Measurements from ENCODE around the gene MYOF.
A peak's percentile ranks its signal among the peaks of the same experiment; 100 is the strongest.

Gene MYOF

DNA sequence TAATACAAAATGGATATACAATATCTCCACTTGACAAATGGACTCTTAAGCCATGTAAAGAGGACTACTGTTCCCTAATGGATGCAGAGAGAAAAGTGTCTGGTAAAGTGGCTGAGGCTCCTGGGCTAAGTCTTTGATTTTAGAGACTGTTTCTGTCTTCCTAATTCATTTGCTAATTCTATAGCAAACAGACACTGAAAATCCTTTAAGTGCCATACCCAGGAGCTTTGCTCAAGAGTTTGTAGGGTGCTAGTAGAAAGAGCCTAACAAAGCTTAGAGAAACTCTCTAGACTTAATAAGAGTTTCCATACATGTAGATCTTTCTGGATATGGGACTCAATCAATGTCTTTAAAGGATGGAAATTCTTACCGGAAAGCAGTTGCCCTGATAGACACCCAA, 31.0 kb upstream of the MYOF start:
- TF ChIP-seq, protein P1, sequence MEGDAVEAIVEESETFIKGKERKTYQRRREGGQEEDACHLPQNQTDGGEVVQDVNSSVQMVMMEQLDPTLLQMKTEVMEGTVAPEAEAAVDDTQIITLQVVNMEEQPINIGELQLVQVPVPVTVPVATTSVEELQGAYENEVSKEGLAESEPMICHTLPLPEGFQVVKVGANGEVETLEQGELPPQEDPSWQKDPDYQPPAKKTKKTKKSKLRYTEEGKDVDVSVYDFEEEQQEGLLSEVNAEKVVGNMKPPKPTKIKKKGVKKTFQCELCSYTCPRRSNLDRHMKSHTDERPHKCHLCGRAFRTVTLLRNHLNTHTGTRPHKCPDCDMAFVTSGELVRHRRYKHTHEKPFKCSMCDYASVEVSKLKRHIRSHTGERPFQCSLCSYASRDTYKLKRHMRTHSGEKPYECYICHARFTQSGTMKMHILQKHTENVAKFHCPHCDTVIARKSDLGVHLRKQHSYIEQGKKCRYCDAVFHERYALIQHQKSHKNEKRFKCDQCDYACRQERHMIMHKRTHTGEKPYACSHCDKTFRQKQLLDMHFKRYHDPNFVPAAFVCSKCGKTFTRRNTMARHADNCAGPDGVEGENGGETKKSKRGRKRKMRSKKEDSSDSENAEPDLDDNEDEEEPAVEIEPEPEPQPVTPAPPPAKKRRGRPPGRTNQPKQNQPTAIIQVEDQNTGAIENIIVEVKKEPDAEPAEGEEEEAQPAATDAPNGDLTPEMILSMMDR (IDR thresholded peaks at IDR 0.05; ENCODE audit: low read depth, low read length, missing control alignments): no peak
- no peak for DNase-seq (ENCODE audit: low read depth)
- no peak overlapping the region for H3K4me3 ChIP-seq (ENCODE audit: low read depth, low read length)

GRCh38 chr10:93512565-93512964, 30.4 kb upstream of the MYOF start:
- H3K4me3 ChIP-seq (ENCODE audit: low read depth, low read length): no peak overlapping the region
- TF ChIP-seq, protein P1 (IDR thresholded peaks at IDR 0.05; ENCODE audit: low read depth, low read length, missing control alignments): no peak
- DNase-seq (ENCODE audit: low read depth): no peak

DNA sequence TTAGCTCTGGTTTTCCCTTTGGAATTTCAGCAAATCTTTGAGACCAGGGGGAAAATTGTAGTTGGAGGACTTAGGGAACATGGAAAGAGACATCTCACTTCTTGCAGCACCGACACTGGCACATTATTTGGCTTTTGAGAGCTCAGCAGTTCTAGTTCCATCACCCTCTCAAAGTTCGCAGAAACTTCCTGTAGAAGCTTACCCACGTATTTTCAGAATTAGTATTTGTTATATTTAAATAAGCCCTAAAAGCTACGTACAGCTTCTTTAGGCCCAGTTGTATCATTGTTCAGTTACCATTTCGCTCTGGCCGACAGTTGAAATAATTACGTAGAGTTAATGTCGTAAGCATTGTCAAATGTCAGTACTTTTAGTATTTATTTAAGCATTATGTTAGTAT, 27.7 kb upstream of the MYOF start:
- TF ChIP-seq, protein P1 (IDR thresholded peaks at IDR 0.05; ENCODE audit: low read depth, low read length, missing control alignments): no peak
- H3K4me3 ChIP-seq (ENCODE audit: low read depth, low read length): no peak overlapping the region
- DNase-seq (ENCODE audit: low read depth): no peak

GRCh38 chr10:93505075-93505474, 22.9 kb upstream of the MYOF start:
- no peak overlapping the region for H3K4me3 ChIP-seq (ENCODE audit: low read depth, low read length)
- TF ChIP-seq, protein P1 (IDR thresholded peaks at IDR 0.05; ENCODE audit: low read depth, low read length, missing control alignments): no peak
- no peak for DNase-seq (ENCODE audit: low read depth)

DNA sequence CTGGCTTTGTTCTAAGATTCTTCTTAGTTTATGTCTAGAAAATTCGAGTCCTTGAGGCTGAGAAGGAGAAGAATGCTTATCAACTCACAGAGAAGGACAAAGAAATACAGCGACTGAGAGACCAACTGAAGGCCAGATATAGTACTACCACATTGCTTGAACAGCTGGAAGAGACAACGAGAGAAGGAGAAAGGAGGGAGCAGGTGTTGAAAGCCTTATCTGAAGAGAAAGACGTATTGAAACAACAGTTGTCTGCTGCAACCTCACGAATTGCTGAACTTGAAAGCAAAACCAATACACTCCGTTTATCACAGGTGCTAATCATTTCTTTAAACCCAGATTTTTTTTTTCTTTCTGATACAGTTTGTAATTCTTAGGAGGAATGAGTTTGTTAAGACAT, 20.9 kb upstream of the MYOF start:
- TF ChIP-seq, protein P1 (IDR thresholded peaks at IDR 0.05; ENCODE audit: low read depth, low read length, missing control alignments): no peak
- peak overlapping the region; percentile 19; the same call in 1 of the 2 replicates for H3K4me3 ChIP-seq (ENCODE audit: low read depth, low read length)
- peak; percentile 62 for DNase-seq (ENCODE audit: low read depth)

GRCh38 chr10:93501650-93502049, 19.5 kb upstream of the MYOF start:
- no peak overlapping the region for H3K4me3 ChIP-seq (ENCODE audit: low read depth, low read length)
- DNase-seq (ENCODE audit: low read depth): no peak
- TF ChIP-seq, protein P1 (IDR thresholded peaks at IDR 0.05; ENCODE audit: low read depth, low read length, missing control alignments): no peak

DNA sequence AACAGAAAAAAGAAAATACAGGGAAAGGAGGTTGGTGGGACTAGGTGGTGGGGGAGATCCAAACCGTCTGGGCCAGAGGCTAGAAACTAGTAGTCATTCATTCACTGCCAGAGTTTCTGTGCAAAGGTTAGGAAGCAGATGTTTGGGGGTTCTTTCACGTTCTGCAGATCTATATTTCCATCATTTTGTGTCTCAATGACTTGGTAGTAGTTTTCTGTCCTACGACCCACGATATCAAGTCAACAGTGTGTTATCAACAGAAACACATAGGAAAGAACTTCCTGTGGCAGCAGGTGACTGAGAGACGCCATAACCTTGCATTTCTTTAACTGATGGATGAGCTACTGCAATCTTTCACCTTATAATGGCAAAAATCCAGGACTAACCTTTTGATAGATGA, 16.0 kb upstream of the MYOF start:
- peak overlapping the region; percentile 96 for H3K4me3 ChIP-seq (ENCODE audit: low read depth, low read length)
- TF ChIP-seq, protein P1 (IDR thresholded peaks at IDR 0.05; ENCODE audit: low read depth, low read length, missing control alignments): no peak
- DNase-seq (ENCODE audit: low read depth): no peak
